AG08396 (cell line): Measurements from ENCODE around the gene ADCY6.
"Not testable (repeated sequence)": the region's sequence is repeated elsewhere in the genome, so short reads cannot be mapped to it uniquely, and the experiment has no call there.

Experiments used
- DNase-seq: peaks from one replicate; pipeline ENCODE4 v3.0.0; 2012; ENCODE audit warnings: low spot score, mixed read lengths

Gene ADCY6

GRCh38 chr12:48750769-48751356, 38.0 kb downstream of the ADCY6 start:
- no peak for DNase-seq

- DNase-seq: no peak
Observed at GRCh38 chr12:48750215-48750614, 38.7 kb downstream of the ADCY6 start.

- no peak for DNase-seq
Observed at GRCh38 chr12:48744251-48745008, 44.5 kb downstream of the ADCY6 start.

- DNase-seq: no peak
Observed at GRCh38 chr12:48739618-48740269, 49.1 kb downstream of the ADCY6 start.

DNA sequence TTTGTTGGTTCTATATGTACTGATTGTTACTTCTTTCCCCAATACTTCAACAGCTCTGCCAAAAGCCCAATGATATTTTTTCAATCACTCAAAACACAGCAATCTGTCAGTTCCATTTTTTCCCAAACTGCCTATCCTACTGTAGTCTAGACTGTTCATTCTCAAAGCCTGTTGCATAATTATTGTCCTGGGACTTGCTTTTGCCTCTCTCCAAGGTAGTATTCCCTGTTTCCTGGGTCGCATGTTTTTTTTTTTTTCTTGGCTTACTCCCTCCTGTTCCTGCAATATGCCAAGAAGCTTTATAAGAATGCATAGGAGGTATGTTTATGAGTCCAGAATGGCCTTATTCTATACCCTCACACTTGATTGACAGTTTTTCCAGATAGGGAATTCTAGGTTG, 52.4 kb downstream of the ADCY6 start:
- DNase-seq: no peak

- no peak for DNase-seq
Observed at GRCh38 chr12:48728807-48729206, 60.1 kb downstream of the ADCY6 start.

DNA sequence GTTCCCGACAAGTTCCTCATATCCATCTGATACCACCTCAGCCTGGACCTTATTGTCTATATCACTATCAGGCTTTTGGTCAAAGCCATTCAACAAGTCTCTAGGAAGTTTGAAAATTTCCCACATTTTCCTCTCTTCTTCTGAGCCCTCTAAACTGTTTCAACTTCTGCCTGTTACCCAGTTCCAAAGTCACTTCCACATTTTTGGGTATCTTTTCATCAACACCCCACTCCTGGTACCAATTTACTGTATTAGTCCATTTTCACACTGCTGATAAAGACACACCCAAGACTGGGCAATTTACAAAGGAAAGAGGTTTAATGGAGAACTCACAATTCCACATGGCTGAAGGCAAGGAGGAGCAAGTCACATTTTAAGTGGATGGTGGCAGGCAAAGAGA, 68.2 kb downstream of the ADCY6 start:
- not testable (repeated sequence) for DNase-seq

DNA sequence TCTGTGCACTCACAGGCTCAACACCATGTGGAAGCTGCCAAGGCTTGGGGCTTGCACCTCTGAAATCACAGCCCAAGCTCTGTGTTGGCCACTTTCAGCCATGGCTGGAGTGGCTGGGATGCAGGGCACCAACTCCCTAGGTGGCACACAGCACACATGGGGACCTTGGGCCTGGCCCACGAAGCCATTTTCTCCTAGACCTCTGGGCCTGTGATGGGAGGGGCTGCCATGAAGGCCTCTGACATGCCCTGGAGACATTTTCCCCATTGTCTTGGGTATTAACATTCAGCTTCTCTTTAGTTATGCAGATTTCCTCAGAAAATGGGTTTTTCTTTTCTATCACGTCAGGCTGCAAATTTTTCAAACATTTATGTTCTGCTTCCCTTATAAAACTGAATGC, 68.7 kb downstream of the ADCY6 start:
- DNase-seq: not testable (repeated sequence)

- not testable (repeated sequence) for DNase-seq
Observed at GRCh38 chr12:48719002-48719401, 69.9 kb downstream of the ADCY6 start.

DNA sequence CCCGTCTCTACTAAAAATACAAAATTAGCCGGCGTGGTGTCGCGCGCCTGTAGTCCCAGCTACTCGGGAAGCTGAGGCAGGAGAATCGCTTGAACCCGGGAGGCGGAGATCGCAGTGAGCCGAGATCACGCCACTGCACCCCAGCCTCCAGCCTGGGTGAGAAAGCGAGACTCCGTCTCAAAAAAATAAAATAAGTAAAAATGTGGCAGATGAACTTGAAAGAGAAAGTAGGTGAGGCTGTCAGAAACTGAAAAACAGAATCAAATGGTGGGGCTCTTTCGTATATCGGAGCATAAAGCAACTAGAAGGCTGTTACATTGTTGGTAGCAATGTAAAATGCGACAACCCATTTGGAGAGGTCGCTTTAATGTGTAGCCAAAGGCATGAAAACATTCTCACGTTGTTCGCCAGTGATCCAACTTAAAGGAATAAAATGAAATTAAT, 71.6 kb downstream of the ADCY6 start:
- DNase-seq: no peak

DNA sequence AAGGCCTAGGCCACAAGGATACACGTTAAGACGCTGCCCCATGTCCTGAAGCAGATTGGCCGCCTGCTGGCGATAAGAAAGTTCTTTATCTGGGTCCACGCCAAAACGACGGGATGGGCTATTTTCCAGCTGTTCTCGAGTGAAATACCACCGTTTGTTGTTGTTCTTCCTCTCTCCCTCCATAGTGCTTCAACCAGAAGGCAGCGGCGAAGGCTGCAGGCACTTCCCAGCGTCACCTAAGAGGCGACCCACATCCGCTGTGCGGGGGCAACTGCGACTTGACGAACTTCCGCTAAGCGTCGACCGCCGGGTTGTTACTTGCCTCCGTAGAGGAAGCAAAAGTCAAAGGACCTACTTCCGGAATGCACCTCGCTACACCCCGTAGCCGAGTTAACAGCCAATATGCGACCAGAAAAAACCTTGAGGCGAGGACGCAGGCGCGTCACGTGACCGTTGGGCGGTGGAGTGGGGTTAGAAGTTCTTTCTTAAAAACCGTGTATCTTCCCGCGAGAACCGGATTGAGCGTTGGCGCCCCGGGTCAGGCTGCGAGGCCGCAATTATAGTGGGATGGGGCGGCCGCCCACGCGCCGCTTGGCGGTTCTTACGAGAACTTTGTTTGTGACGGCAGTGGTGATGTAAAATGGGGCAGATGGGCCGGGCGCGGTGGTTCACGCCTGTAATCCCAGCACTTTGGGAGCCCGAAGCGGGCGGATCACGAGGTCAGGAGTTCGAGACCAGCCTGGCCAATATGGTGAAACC, 72.2 kb downstream of the ADCY6 start, which contains the start of gene CCNT1:
CCNT1 (minus strand) TSS at position 215 of the 759 bp plus-strand sequence; CDS start at position 183, 32 bp downstream.
- peak; percentile 98 for DNase-seq
